Ectodermal cell (in vitro differentiated cells): ENCODE measurements around the gene CEP83.
"Not testable (repeated sequence)": the region's sequence is repeated elsewhere in the genome, so short reads cannot be mapped to it uniquely, and the experiment has no call there.

Experiments used
- H3K27ac ChIP-seq: 2 replicates; pipeline ENCODE4 v1.7.0; 2013; ENCODE audit warnings: mild to moderate bottlenecking, low read depth, low read length; ENCODE audit not compliant: insufficient read depth, poor library complexity, severe bottlenecking
- H3K27me3 ChIP-seq: 2 replicates; pipeline ENCODE4 v1.7.0; 2013; ENCODE audit warnings: mild to moderate bottlenecking, low read length; ENCODE audit not compliant: insufficient read depth, control insufficient read depth, poor library complexity, severe bottlenecking
- H3K36me3 ChIP-seq: one replicate; pipeline ENCODE4 v1.7.0; 2013; ENCODE audit warnings: low read length; ENCODE audit not compliant: control insufficient read depth, insufficient read depth
- H3K4me1 ChIP-seq: one replicate; pipeline ENCODE4 v1.7.0; 2013; ENCODE audit warnings: low read length; ENCODE audit not compliant: control insufficient read depth, insufficient read depth
- H3K4me3 ChIP-seq: 2 replicates; pipeline ENCODE4 v1.7.0; 2013; ENCODE audit warnings: low read depth, low read length, control low read depth; ENCODE audit not compliant: insufficient read depth
- H3K9me3 ChIP-seq: 2 replicates; pipeline ENCODE4 v1.7.0; 2013; ENCODE audit warnings: mild to moderate bottlenecking, low read length, moderate library complexity; ENCODE audit not compliant: control insufficient read depth
- WGBS, 2 experiments: methylation state at CpG; one replicate each; pipeline ENCODE4 v1.1.7; 2013; ENCODE audit warnings: missing lambda C conversion rate in 2 of 2; 5-methylcytosine and 5-hydroxymethylcytosine counted together

The CEP83 gene

DNA sequence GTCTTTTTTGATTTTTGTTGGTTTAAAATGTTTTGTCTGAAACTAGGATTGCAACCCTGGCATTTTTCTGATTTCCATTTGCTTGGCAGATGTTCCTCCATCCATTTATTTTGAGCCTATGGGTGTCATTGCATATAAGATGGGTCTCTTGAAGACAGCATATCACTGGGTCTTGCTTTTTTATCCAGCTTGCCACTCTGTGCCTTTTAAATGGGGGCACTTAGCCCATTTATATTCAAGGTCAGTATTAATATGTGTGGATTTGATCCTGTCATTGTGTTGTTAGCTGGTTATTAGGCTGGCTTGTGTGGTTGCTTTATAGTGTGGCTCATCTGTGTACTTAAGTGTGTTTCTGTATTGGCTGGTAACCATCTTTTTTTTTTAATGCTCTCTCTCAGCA is 139.6 kb downstream of the CEP83 start:
- no peak overlapping the region for H3K4me3 ChIP-seq
- peaks cover 28% of the 10 kb centered on the region for H3K36me3 ChIP-seq
- H3K9me3 ChIP-seq, result no peaks in the 10 kb centered on the region
- H3K27ac ChIP-seq, result no peak overlapping the region
- no peaks in the 10 kb centered on the region for H3K4me1 ChIP-seq
- no peaks in the 10 kb centered on the region for H3K27me3 ChIP-seq

DNA sequence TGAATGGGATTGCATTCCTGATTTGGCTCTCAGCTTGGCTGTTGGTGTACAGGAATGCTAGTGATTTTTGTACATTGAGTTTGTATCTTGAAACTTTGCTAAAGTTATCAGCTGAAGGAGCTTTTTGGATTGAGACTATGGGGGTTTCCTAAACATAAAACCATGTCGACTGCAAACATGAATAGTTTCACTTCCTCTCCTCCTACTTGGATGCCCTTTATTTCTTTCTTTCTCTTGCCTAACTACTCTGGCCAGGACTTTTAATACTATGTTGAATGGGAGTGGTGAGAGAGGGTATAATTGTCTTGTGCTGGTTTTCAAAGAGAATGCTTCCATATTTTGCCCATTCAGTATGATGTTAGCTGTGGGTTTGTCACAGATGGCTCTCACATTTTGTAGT is 141.5 kb downstream of the CEP83 start:
- Histone ChIP-seq H3K4me1 (no peaks in the 10 kb centered on the region), H3K27me3 (no peaks in the 10 kb centered on the region), H3K27ac (no peak overlapping the region), H3K36me3 (peaks cover 22% of the 10 kb centered on the region), H3K9me3 (no peaks in the 10 kb centered on the region), H3K4me3 (no peak overlapping the region)
- 86% methylated on average over 1 of the region's 1 CpG; no CpG with 5 or more reads in 1 of the 2 experiments for WGBS, 2 experiments

DNA sequence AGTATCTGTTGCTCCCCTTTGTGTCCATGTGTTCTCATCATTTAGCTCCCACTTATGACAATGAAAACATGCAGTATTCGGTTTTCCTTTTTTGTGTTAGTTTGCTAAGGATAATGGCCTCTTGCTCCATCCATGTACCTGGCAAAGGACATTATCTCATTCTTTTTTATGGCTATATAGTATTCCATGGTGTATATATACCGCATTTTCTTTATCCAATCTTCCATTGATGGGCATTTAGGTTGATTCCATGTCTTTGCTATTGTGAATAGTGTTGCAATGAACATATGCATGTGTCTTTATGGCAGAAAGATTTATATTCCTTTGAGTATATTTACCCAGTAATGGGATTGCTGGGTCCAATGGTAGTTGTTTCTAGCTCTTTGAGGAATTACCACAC is 143.1 kb downstream of the CEP83 start:
- H3K27ac ChIP-seq, H3K27me3 ChIP-seq, H3K4me1 ChIP-seq, H3K4me3 ChIP-seq, H3K9me3 ChIP-seq, H3K36me3 ChIP-seq: not testable (repeated sequence)
- 86 to 100% methylated on average over 1 of the region's 2 CpGs for WGBS, 2 experiments

DNA sequence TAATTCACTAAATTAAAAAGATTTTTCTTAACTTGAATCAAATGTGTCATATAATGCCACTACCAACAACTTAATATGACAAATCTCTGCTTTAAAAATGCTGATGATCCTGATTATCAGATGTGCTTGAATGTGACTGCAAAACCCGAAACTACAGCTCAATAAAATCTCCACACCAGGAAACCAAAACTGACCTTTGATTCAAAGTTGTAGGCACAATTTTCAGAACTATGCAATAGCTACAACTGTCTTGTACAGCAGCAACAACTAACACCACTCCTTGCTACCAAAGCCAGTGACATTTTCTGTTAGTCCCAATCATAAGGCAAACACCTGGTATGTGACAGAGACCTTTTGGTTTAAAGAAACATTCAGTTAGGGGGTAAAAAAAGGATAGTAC is 147.3 kb downstream of the CEP83 start:
- Histone ChIP-seq H3K36me3 (peaks cover 3% of the 10 kb centered on the region), H3K9me3 (no peaks in the 10 kb centered on the region), H3K4me3 (no peak overlapping the region), H3K27ac (no peak overlapping the region), H3K27me3 (no peaks in the 10 kb centered on the region), H3K4me1 (no peaks in the 10 kb centered on the region)
- WGBS, 2 experiments, result 82 to 93% methylated on average over 1 of the region's 1 CpG

DNA sequence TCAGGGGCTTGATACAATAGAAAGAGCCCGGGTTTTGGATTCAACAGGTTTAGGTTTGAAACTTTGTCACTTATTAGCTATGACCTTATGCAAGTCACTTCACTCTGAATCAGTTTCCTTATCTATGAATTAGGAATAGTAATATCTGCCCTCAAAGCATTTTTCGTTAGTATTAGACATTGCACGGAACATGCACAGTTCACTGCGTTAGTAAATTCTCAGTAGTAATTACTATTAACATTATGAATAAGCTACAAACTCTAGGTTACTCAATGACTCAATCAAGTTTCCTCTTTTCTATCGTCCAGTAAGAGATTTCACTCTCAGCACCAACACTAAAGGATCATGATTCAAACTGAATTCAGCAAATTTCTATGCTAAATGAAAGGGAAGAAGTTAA is 150.3 kb downstream of the CEP83 start:
- no peaks in the 10 kb centered on the region for H3K4me1 ChIP-seq

DNA sequence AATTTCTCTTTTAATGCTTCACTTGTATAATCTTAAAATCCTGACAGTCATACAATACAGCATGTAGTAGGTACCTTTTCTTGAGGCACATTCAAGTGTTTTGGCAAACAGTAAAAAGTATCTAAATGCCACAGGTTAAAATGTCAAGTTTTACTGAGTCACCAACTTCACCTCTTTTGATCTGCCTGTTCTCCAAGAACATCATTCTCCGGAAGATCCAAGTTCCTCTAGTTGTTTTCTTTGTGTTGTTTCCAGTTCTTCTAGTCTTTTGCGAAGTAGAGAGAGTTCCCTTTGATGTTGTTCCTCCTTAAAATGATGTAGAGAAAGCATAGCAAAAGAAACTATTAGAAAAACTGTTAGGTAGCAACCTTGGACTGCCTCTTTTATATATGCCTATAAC is 151.1 kb downstream of the CEP83 start:
- Histone ChIP-seq H3K9me3 (no peaks in the 10 kb centered on the region), H3K4me3 (no peak overlapping the region), H3K4me1 (no peaks in the 10 kb centered on the region), H3K36me3 (peaks cover 3% of the 10 kb centered on the region), H3K27ac (no peak overlapping the region), H3K27me3 (no peaks in the 10 kb centered on the region)
- 100% methylated on average over 2 of the region's 2 CpGs for WGBS, 2 experiments

More for the DNA sequence above, 150.3 kb downstream of the CEP83 start:
- WGBS, 2 experiments, result 92 to 96% methylated on average over 4 to 5 of the region's 5 CpGs
- H3K4me3 ChIP-seq, result no peak overlapping the region
- no peaks in the 10 kb centered on the region for H3K27me3 ChIP-seq
- H3K9me3 ChIP-seq, result no peaks in the 10 kb centered on the region
- no peak overlapping the region for H3K27ac ChIP-seq
- peaks cover 3% of the 10 kb centered on the region for H3K36me3 ChIP-seq

DNA sequence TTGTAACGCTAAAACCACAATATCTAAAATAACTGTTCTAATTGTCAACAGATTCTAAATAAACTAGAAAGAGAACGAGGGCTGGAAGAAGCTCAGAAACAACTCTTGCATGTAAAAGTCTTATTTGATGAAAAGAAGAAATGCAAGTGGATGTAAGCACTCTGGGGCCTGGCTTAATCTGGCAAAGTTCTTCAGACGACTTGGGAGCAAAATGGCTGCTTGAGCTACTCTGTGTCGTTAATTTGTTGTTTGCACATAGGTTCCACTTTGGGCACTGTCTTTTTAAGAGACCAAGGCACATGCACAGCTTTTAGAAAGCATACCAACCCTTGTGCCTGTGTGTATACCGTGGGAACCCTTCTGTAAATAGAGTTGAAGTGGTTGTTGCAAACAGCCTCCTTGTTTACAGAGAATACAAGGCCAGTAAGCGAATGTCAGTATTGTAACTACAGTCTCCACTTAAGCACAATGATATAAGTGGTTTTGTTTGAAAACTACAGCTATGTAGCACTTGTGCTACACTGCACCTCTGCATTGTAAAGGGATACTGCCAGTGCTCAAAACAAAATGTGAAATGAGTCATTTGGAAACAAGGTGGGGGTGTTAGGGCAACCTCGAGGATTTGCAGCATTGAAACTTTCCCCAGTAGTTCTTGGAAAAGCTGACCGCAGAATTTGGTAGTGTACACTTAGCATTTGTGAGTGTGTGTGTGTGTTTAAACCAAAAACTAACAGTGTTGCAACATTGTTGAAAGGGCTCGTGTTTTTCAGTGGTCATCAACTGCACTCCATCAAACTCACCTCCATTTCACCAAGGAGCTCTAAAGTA is 154.3 kb downstream of the CEP83 start:
- peaks cover 3% of the 10 kb centered on the region for H3K36me3 ChIP-seq
- 70% methylated on average over 7 to 9 of the region's 9 CpGs for WGBS, 2 experiments
- H3K4me3 ChIP-seq, result no peak overlapping the region
- H3K27me3 ChIP-seq, result no peaks in the 10 kb centered on the region
- H3K27ac ChIP-seq, result no peak overlapping the region
- no peaks in the 10 kb centered on the region for H3K4me1 ChIP-seq
- no peaks in the 10 kb centered on the region for H3K9me3 ChIP-seq

DNA sequence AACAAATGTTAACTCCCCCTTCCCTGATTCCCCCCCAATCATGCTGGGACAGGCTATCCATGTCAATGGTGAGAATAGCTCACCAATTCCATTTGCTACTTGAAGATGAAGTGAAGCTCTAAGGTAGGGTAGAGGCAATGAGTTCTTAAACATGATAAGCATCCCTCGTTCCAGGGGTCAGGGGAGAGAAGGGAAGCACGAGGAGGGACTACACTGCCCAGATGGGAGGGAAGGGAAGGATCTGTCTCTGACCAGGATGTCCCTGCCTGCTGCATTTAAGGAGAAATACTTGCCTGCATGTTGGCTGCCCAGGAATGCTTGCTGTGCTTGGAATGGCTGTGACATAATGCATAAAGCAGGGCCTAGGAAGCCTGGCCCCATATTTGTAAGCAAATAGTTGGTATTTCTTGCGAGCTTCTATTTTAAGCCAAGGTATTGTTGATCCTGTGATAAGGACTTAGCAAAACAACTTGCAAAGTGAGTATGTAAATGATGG is 155.1 kb downstream of the CEP83 start:
- 30 to 34% methylated on average over 3 of the region's 3 CpGs for WGBS, 2 experiments
- H3K9me3 ChIP-seq, result no peaks in the 10 kb centered on the region
- H3K27ac ChIP-seq, result no peak overlapping the region
- H3K27me3 ChIP-seq, result no peaks in the 10 kb centered on the region
- peaks cover 3% of the 10 kb centered on the region for H3K36me3 ChIP-seq
- no peaks in the 10 kb centered on the region for H3K4me1 ChIP-seq
- H3K4me3 ChIP-seq, result no peak overlapping the region

DNA sequence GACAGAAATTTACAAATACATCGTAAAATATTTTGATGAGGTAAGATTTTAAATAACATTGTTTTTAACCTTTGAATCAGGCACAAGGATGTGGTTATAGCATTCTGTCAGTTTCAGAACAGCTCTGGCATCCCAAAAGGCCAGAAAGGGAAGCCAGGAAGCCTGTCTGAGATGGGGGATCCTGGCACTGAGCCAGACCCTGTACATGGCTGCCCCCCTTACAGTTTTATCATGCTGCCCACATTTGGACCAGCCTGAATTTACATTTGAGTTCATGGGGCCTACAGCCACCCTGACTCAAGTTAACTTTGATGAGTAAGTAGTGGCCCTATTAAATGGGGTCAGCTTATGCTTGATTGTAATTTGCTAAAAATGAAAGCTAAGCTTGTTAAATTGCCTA is 155.7 kb downstream of the CEP83 start:
- H3K36me3 ChIP-seq, result no peaks in the 10 kb centered on the region
- H3K4me1 ChIP-seq, result no peaks in the 10 kb centered on the region
- no peaks in the 10 kb centered on the region for H3K27me3 ChIP-seq
- H3K4me3 ChIP-seq, result no peak overlapping the region
- no peak overlapping the region for H3K27ac ChIP-seq
- H3K9me3 ChIP-seq, result no peaks in the 10 kb centered on the region
- WGBS, 2 experiments, result 100% methylated on average over 1 of the region's 1 CpG

DNA sequence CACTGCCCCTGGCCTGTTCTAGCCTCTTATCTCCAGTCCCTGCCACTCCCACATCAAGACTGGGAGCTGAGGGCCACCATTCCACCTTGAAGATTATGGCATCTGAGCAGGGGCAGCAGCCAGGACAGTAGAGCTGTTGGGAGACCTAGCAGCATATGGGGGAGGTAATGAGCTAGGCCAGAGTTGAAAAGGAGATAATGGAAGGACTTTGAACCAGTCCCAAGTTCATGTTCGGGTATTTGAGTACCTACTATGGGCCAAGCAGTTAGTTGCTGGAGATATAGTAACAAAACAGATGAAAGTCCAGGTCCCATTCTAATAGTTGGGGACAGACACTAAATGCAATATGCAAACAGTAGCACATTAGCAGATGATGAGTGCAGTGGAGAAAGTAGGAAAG is 159.8 kb downstream of the CEP83 start:
- H3K36me3 ChIP-seq, result no peaks in the 10 kb centered on the region
- 93 to 94% methylated on average over 1 of the region's 1 CpG for WGBS, 2 experiments
- H3K9me3 ChIP-seq, result no peaks in the 10 kb centered on the region
- H3K4me1 ChIP-seq, result no peaks in the 10 kb centered on the region
- no peaks in the 10 kb centered on the region for H3K27me3 ChIP-seq
- no peak overlapping the region for H3K4me3 ChIP-seq
- no peak overlapping the region for H3K27ac ChIP-seq
